CD4-positive, alpha-beta T cell treated with Interleukin-4 for 4 hours (primary cell): ENCODE results near the gene ATF7.
A peak's percentile ranks its signal among the peaks of the same experiment; 100 is the strongest.
"Not testable (repeated sequence)": the region's sequence is repeated elsewhere in the genome, so short reads cannot be mapped to it uniquely, and the experiment has no call there.

Experiments
- DNase-seq: peaks from one replicate; pipeline ENCODE4 v3.0.0-alpha.2; 2020

ATF7 gene

DNA sequence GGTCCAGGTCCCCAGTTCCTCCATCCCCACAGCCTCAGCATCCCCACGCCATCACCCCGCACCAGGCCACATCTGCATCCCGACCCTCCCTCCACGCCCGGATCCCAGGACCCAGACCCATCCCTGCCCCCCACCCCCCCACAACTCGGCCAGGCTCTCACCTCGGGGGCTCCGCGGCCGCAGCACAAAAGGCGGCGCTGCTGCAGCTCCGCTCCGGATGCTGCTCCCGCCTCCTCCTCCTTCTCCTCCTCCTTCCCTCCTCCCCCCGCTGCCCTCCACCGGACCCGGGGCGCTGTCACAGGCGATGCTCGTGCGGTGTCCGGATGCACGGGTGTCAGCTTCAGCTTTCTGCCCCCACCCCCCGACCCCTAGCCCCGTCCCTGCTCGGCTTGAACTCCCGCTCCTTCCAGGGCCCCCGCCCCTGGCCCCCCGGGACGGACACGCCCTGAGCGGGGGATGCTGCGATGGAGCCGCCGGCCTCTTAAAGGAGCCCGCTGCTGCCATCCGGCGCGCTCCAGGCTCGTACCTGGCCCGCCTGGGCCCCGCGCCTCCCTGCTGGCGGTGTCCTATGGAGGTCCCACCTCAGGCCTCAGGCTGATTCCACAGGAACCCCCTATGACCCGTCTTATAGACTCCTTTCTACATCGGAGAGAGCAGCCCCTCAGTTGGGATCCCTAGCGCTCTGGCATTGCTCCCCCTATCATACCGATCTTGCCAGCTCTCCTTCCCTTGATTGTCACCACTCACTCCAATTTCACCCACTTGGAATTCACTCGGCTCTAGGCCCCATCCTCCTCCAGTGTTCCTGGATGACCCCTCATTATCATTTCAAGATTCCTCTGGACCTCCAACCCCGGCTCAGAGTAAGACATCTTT, 126.7 kb downstream of the ATF7 start, which contains the start of gene MAP3K12:
TSS of gene MAP3K12 (minus strand) at position 193 of the 876 bp plus-strand sequence. CDS start 12,067 bp downstream, outside the sequence.
- DNase-seq, result peak; percentile 44

- no peak for DNase-seq
Observed at GRCh38 chr12:53498235-53498630, 127.9 kb downstream of the ATF7 start.

- no peak for DNase-seq
Observed at GRCh38 chr12:53497461-53497860, 128.7 kb downstream of the ATF7 start.

GRCh38 chr12:53496752-53497032, 129.5 kb downstream of the ATF7 start:
- no peak for DNase-seq

DNA sequence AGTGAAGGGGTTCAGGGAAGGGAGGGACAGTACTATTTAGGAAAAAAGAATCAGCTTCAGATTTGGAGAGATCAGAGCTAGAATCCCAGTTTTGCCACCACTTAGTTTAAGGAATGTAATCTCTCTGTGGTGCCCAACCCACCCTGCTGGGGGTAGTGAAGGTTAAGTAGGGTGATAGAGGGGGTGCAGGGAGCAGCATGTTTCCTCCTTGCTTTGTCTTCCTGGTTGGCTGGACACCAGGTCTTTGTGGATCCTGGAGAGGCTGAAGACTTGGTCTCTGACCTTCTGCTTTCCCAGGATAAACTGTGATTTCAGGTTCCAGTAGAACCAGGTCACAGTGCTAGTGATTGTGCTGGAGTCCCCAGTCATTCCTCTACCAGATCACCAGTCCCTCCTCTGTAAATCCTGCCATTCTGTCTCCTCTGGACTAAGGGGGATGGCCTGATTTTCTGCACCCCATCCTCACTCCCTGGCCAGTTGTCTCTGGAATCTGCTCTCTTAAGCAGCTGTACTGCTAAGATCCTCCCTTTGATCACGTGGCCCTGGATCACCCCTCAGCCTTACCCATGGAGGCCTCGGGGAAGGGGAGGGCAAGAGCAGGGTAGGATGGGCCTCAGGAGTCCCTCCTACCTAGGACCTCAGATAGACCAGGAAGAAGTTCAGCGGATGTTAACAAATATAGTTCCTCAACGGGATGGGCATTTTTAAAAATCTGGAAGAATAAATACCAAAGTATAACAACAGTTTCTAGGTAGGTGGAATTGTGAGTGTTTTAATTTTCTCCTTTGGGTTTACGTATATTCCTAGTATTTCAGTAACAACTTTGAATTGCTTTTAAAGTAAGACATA, 130.1 kb downstream of the ATF7 start:
- no peak for DNase-seq

DNA sequence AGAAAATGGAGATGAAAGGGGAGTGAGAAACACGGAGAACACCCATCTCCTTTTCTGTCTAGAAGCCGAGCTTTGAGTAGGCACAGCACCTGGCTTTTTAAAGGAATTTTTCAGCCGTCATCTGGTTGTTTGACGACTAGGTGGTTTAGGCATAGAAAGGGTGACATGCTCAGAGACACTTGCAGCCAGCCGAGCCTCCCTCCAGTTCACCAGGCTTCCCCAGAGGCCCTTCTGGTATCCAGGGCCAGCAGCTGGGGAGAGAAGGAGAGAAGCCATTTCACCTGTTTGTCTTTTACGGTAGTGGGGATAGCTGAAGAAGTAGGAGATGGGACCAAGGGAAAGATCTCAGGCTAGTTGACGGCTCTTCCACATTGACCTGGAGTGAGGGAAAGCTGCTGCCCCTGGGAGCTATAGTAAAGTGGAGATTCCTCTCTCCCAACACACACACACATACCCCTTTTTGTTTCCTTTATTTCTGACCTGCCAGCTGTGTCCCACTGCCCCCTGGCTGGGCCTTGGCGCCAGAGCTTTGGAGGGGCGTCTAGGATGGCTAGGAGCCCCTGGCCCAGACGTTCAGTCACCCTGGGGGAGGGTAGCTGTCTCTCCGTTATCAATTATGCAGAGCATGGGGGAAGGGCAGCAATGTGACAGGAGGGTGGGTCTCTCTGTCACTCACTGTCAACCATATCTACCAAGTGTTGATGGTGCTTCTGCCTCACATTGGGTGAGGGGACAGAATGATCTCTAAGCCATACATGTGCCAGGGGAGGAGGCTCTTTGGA, 132.4 kb downstream of the ATF7 start:
- no peak for DNase-seq

DNA sequence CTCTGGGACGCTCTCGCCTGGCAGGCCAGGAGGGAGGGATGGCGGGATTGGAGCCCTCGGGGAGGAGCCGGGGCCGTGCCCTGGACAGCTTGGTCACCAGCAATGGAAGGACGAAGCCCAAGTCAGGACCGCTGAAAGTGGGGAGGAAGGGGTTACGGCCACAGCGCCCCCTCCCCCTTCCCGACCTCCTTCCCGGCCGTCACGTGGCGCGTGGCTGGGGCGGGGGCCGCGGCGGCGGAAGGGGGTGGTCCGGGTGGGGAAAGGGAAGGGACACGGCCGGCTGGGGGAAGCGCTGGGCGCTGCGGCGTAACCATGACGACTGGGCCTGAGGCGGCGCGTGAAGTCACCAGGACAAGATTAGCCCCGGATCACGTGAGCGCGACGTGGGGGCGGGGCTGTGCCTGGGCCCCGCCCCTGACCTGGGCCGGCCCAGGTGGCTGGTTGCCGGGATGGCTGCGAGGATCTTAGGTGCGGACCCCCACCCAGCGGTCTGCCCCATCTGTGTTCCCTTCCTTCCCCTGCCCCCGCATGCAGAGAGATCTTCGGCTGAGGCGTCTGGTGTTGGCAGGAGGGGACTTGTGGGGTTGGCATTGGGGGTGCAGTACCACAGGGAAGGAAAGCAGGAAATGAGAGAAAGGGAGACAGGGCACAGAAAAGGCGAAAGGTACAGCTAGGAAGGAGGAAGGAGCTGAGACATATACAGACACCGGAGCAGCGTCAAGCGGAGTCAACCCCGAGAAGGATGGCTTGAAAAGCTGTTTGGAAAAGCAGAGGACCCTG, 133.2 kb downstream of the ATF7 start:
- peak; percentile 83 for DNase-seq

DNA sequence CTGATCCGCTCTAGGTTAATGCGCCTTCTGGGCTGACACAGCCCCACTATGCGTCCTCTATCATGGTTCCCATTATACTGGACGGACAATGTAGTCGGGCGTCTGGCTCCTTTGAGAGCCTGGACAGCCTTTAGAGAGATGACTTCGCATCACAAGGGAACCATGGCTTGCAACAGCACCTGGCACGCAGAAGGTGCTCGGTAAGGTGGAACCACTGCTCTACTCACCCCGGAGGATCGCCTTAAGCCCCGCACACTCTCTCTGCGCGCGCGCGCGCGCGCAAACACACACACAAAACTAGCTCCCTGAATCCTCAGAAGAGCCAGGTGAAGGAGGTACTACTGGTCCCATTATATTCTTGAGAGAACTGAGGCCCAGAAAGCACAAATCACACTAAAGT, 134.0 kb downstream of the ATF7 start:
- no peak for DNase-seq

DNA sequence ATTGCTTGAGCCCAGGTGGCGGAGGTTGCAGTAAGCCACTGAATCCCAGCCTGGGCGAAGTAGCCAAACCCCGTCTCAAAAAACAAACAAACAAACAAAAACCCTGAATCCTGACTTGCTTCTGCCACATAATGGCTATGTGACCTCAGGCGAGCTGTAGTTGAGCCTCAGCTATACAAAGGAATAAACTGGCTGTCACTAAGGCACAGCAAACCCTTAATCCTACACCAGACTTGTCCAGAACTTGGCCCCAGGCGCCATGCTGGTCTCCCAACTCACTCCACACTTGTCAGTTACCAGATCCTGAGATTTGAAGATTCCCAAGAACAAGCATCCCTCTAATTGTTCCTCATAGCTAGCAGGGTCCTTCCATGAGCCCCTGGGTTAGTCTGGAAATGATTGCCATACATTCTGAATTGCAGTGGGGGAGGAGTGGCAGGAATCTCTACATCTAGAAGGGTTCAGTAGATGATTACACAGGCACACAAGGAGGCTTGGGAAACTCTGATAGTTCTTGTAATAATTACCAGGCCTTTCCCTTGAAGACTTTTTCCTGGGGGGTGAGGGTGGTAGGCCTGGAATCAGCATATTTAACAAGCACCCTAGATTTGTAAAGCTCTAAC, 136.8 kb downstream of the ATF7 start:
- DNase-seq, result no peak

- no peak for DNase-seq
Observed at GRCh38 chr12:53486736-53487487, 139.3 kb downstream of the ATF7 start.

DNA sequence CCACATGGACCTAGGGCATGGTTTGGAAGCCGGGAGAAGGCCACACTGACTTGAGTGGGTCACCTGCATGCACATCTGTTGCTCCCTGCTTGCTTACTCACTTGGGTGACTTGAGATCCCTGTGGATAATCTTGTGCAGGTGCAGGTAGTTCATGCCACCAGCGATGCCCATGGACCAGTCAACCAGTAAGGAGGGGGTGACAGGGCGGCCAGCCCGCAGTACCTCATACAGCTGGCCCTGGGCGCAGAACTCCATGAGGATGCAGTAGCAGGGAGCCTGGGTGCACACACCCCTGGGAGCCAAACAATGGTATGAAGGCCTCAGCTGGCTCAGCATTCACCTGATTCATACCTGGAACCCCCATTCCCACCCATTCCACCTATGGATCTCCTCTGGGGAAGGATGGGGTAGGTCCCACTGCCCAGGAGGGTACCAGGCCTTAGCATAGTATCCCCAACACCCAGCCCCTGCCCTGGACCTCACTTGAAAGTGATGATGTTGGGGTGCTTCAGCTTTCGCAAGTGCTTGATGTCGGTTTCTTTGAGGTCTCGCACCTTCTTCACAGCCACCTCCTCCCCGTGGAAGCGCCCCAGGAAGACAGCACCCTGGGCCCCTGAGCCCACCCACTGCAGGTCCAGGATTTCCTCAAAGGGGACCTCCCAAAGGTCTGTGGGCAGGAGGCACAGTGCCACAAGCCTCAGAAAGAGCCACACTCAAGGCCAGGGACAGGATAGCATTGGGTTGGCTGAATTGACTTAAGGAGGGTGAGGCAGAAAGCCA, 140.0 kb downstream of the ATF7 start:
- no peak for DNase-seq

DNA sequence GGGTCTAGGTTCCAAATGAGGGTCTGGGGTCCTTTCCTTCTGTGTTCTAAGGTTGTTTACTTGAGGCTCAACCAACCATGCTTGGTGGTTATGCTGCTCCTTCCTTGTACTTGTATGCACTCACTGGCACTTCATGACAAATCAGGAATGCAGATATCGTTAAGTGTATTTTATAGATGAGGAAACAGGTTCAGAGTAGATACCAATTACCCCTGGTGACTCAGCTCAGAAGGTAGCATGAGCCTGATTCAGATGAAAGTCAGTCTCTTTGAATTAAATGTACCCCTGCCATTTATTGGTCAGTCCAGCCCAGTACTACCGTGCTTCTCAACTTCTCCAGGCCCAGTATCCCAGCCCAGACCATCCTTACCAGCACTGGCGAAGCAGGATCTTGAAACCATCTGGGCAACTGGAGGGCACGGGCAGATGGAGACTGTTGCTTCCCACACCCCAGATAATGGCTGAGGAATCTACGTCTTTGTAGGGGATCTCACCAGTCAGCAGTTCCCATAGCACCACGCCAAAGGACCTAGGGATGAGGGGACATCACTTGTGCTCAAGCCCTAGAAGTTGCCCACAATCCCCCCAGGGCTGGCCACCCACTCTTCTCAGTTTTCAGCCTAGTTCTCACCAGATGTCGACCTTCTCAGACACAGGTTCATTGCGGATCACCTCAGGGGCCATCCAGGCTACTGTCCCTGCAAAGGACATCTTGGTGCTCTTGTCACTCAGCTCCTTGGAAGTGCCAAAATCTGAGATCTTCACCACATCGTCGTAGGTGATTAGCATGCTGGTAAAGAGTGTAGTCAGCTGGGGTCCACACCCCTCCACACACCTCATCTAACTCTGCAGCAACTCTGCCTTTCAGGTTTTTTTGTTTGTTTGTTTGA, 141.3 kb downstream of the ATF7 start:
- DNase-seq, result no peak

DNA sequence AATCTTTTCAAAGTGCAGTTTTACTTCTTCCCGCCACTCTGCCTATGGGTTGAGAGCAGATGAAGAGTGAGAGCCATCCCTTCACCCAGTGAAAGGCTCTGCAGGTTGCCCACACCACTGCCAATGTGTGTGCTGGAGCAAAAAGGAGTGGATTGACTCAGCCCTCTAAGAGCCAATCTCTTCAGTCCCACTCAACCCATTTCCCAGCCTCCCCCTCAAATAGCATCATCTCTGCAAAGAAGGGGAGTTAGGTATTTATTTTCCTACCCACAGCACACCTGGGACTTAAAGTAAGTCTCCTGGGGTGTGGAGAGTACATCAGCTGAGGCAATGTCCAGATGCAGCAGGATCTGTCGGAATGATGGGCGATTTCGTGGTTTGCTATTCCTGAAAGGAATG, 142.2 kb downstream of the ATF7 start:
- DNase-seq, result no peak

GRCh38 chr12:53483225-53483978, 142.8 kb downstream of the ATF7 start:
- no peak for DNase-seq

GRCh38 chr12:53482626-53483168, 143.5 kb downstream of the ATF7 start:
- no peak for DNase-seq

GRCh38 chr12:53481939-53482586, 144.1 kb downstream of the ATF7 start:
- no peak for DNase-seq

GRCh38 chr12:53481458-53481857, 144.7 kb downstream of the ATF7 start:
- not testable (repeated sequence) for DNase-seq
